ENCODE results near the gene ANTXR1. TPM values are rescaled to one million over a fixed set of nuclear protein-coding genes. Genes with fewer than 3 reads are reported as not detected.

Gene ANTXR1
- 10 to 100 TPM; 83.1 to 89.0 (median 86.2) TPM for polyA plus RNA-seq (ENCODE audit: insufficient read length in 3 of 3)
- long read RNA-seq, donor 1, full-length matches to known transcripts = 3 of 3 reads
- long read RNA-seq, donor 1, partial matches to known transcripts = 0 of 3 reads
- long read RNA-seq, donor 1, other reads (novel, unspliced or antisense) = 0 of 3 reads
- long read RNA-seq, donor 2, full-length matches to known transcripts = 5 of 73 reads
- long read RNA-seq, donor 2, partial matches to known transcripts = 68 of 73 reads
- long read RNA-seq, donor 2, other reads (novel, unspliced or antisense) = 0 of 73 reads
- long read RNA-seq, donor 3, full-length matches to known transcripts = 15 of 223 reads
- long read RNA-seq, donor 3, partial matches to known transcripts = 197 of 223 reads
- long read RNA-seq, donor 3, other reads (novel, unspliced or antisense) = 11 of 223 reads
- long read RNA-seq, donor 4, full-length matches to known transcripts = 6 of 6 reads
- long read RNA-seq, donor 4, partial matches to known transcripts = 0 of 6 reads
- long read RNA-seq, donor 4, other reads (novel, unspliced or antisense) = 0 of 6 reads
- long read RNA-seq, donor 5 = 0 reads
- long read RNA-seq, donor 6, full-length matches to known transcripts = 8 of 8 reads
- long read RNA-seq, donor 6, partial matches to known transcripts = 0 of 8 reads
- long read RNA-seq, donor 6, other reads (novel, unspliced or antisense) = 0 of 8 reads
- long read RNA-seq, donor 7, full-length matches to known transcripts = 7 of 7 reads
- long read RNA-seq, donor 7, partial matches to known transcripts = 0 of 7 reads
- long read RNA-seq, donor 7, other reads (novel, unspliced or antisense) = 0 of 7 reads
- long read RNA-seq, donor 8, full-length matches to known transcripts = 10 of 103 reads
- long read RNA-seq, donor 8, partial matches to known transcripts = 93 of 103 reads
- long read RNA-seq, donor 8, other reads (novel, unspliced or antisense) = 0 of 103 reads
- long read RNA-seq, donor 9, full-length matches to known transcripts = 8 of 8 reads
- long read RNA-seq, donor 9, partial matches to known transcripts = 0 of 8 reads
- long read RNA-seq, donor 9, other reads (novel, unspliced or antisense) = 0 of 8 reads
- long read RNA-seq, donor 10, full-length matches to known transcripts = 2 of 2 reads
- long read RNA-seq, donor 10, partial matches to known transcripts = 0 of 2 reads
- long read RNA-seq, donor 10, other reads (novel, unspliced or antisense) = 0 of 2 reads
- long read RNA-seq, donor 11, full-length matches to known transcripts = 11 of 11 reads
- long read RNA-seq, donor 11, partial matches to known transcripts = 0 of 11 reads
- long read RNA-seq, donor 11, other reads (novel, unspliced or antisense) = 0 of 11 reads
- long read RNA-seq, donor 12, full-length matches to known transcripts = 1 of 1 reads
- long read RNA-seq, donor 12, partial matches to known transcripts = 0 of 1 reads
- long read RNA-seq, donor 12, other reads (novel, unspliced or antisense) = 0 of 1 reads
- long read RNA-seq, donor 13, full-length matches to known transcripts = 8 of 8 reads
- long read RNA-seq, donor 13, partial matches to known transcripts = 0 of 8 reads
- long read RNA-seq, donor 13, other reads (novel, unspliced or antisense) = 0 of 8 reads
- long read RNA-seq, donor 14, full-length matches to known transcripts = 5 of 5 reads
- long read RNA-seq, donor 14, partial matches to known transcripts = 0 of 5 reads
- long read RNA-seq, donor 14, other reads (novel, unspliced or antisense) = 0 of 5 reads
- long read RNA-seq, donor 15, full-length matches to known transcripts = 5 of 5 reads
- long read RNA-seq, donor 15, partial matches to known transcripts = 0 of 5 reads
- long read RNA-seq, donor 15, other reads (novel, unspliced or antisense) = 0 of 5 reads
- long read RNA-seq, donor 16, full-length matches to known transcripts = 28 of 38 reads
- long read RNA-seq, donor 16, partial matches to known transcripts = 10 of 38 reads
- long read RNA-seq, donor 16, other reads (novel, unspliced or antisense) = 0 of 38 reads

DNA sequence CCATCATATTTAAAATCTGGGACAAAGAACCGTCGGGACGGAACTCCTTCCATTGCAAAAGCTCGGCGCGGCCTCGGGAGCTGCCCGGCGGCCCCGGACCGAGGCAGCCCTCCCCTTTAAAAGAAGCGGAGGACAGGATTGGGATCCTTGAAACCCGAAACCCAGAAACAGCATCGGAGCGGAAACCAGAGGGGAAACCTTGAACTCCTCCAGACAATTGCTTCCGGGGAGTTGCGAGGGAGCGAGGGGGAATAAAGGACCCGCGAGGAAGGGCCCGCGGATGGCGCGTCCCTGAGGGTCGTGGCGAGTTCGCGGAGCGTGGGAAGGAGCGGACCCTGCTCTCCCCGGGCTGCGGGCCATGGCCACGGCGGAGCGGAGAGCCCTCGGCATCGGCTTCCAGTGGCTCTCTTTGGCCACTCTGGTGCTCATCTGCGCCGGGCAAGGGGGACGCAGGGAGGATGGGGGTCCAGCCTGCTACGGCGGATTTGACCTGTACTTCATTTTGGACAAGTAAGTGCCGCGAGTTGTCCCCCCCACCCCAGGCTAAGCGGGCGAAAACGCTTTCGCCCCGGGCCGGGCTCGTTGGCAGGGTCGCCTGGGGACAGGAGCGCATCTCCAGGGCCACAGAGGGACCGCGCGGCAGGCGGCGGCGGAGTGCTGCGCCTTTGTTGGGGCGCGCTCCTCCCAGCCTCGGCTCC is at the start of gene ANTXR1:
Gene ANTXR1 (plus strand): TSS at position 38 of the 698 bp plus-strand sequence. CDS start 321 bp downstream, at position 359.
- DNase-seq (ENCODE audit: extremely low read depth in 1 of 11, low read depth in 9 of 11, low spot score in 4 of 11) = peak; percentile 64 to 83 (median 75)

DNA sequence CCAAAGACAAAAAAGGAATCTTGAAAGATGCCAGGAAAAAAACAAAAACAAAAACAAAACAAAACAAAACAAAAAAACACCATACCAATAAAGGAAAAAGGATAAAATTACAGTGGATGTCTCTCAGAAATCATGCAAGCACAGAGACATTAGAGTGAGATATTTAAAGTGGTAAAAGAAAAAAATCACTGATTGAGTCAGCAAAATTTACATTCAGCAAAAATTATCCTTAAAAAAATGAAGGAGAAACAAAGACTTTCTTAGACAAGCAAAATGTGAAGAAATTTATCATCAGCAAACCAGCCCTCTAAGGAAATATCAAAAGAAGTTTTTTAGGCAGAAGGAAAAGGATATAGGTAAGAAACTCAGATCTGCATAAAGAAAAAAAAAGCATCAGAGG is 48.7 kb upstream of the ANTXR1 start:
- no peak for DNase-seq (ENCODE audit: extremely low read depth in 1 of 11, low read depth in 9 of 11, low spot score in 4 of 11)

DNA sequence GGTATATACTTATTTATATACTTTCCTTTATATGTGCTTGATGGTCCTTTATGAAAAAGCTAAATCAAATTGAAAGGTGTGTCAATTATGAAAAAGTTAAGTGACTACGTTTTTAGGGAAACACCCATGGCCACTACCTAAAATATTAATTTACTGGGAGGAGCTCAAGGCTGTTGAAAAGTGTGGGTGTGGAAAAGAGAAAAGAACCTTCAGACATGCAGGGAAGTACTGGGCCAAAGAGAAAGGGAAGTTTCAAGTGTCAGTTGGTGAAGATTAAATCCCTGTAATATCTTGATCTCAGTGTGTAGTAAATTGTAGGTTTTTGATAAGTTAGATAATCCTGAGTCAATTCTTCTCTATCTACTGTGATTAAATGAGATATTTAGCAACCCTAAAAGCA is 44.8 kb upstream of the ANTXR1 start:
- DNase-seq (ENCODE audit: extremely low read depth in 1 of 11, low read depth in 9 of 11, low spot score in 4 of 11) = no peak

- no peak for DNase-seq (ENCODE audit: extremely low read depth in 1 of 11, low read depth in 9 of 11, low spot score in 4 of 11)
Observed at GRCh38 chr2:68969736-68970490, 43.1 kb upstream of the ANTXR1 start.

DNA sequence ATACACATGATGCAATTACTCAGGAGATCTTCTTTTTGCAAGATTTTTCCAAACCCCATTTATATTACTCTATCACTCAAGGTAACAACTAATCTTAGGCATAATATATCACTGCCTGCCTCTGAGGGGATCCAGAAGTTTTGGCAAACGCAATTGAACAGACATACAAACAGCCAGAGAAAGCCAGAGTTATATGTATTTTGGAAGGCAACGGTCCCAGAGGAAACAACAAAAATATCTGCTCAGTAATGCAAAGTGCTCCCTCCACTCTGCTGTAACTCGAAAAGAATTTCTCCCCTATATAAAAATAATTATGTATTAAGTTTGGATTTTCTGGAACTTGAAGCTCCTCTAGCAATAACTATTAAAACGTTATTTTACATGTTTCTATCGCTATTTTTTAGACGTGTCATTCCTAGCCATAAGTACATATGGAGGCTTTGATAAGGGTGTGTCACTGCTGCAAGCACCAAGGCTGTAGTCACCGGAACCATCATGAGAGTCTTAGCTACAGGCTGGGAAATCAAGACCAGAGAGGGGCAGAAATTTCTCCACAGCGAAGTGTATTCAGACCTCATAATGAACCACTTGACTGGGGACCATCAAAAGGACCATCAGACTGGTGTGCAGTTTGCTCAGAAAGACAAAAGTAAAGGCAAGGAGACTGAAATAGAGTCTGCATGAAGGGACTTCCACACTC is 42.3 kb upstream of the ANTXR1 start:
- DNase-seq (ENCODE audit: extremely low read depth in 1 of 11, low read depth in 9 of 11, low spot score in 4 of 11) = peak in 1 of 11 donors; percentile 5

GRCh38 chr2:68971591-68972231 is 41.3 kb upstream of the ANTXR1 start:
- no peak for DNase-seq (ENCODE audit: extremely low read depth in 1 of 11, low read depth in 9 of 11, low spot score in 4 of 11)

- DNase-seq (ENCODE audit: extremely low read depth in 1 of 11, low read depth in 9 of 11, low spot score in 4 of 11) = no peak
Observed at GRCh38 chr2:68974251-68974650, 38.7 kb upstream of the ANTXR1 start, which contains the start of gene GKN1. Gene GKN1 (plus strand): TSS chr2:68974636. CDS start chr2:68974678, 42 bp downstream.

DNA sequence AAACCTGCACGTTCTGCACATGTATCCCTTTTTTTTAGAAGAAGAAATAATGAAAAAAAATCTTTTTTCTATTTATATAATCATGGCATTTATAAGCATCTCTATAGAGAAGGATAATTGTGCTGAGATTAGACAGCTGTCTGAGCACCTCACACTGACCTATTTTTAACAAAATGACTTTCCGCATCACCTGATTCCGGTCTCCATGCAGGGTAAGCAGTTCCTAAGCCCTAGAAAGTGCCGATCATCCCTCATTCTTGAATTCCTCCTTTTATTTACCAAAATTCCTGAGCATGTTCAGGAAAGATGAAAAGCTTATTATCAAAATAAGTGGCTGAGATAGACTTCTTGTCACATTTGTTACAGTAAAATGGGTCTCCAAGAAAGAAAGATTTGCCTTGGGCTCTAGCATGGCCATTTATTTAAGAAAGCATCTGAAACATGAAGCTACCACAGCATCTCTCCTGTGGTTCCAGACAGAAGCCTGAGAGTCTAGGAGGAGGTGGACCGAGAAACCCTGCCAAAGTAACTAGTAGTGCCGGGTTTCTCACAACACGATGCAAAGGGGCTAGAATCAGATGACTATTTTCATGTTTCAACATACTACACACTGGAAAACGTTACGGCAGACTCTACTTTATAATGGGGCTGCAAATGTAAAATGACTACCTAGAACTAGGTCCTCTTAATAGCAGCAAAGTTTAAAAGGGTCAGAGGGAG is 37.9 kb upstream of the ANTXR1 start:
- no peak for DNase-seq (ENCODE audit: extremely low read depth in 1 of 11, low read depth in 9 of 11, low spot score in 4 of 11)

DNA sequence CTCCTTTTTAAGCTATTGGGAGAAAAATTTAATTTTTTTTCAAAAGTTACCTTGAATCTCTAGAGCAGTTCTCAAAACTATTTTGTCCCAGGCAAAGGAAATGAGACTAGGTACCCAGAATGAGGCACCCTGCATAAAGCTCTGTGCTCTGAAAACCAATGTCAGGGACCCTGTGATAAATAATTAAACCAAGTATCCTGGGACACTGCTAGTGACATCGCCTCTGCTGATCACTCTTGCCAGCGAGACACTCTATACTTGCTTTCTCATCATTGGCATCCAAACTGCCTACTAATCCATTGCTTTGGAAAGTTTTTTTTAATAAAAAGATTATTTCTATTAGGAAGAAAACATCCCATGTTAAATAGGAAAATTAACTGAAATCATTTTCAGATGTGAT is 37.1 kb upstream of the ANTXR1 start:
- no peak for DNase-seq (ENCODE audit: extremely low read depth in 1 of 11, low read depth in 9 of 11, low spot score in 4 of 11)

DNA sequence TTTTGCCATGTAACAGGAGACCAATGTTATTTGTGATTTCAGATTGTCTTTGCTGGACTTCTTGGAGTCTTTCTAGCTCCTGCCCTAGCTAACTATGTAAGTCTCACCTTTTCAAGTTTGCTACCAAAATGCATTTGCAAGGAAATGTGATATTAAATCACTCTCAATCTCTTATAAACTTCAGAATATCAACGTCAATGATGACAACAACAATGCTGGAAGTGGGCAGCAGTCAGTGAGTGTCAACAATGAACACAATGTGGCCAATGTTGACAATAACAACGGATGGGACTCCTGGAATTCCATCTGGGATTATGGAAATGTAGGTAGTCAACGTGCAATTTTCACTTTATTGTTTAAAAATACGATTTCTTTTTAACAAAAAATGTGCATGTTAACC is 35.5 kb upstream of the ANTXR1 start:
- no peak for DNase-seq (ENCODE audit: extremely low read depth in 1 of 11, low read depth in 9 of 11, low spot score in 4 of 11)

DNA sequence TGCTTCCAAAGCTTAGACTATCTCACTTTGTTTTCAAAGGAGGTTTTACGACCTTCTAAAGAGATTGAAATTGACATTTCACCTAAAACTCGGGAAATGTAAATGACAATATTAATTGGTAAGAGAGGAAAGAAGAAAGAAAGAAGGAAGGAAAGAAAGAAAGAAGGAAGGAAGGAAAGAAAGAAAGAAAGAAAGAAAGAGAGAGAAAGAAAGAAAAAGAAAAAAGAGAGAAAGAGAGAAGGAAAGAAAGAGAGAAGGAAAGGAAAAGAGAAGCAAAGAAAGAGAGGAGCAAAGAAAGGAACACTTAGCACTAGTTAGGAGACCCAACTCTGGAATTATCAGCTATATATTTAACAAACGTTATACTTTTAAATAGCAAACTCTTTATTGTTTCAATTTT is 34.9 kb upstream of the ANTXR1 start:
- DNase-seq (ENCODE audit: extremely low read depth in 1 of 11, low read depth in 9 of 11, low spot score in 4 of 11) = no peak

DNA sequence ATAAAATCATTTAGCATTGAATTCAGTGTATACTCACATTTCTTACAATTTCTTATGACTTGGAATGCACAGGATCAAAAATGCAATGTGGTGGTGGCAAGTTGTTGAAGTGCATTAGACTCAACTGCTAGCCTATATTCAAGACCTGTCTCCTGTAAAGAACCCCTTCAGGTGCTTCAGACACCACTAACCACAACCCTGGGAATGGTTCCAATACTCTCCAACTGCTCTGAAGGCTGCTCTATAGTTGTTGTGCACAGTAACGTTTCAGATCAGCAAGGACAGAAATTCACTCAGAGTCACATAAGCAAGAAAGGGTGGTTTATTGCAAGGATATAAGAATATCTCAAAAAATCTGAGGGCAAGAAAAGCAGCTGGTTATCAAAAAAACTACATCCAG is 32.0 kb upstream of the ANTXR1 start:
- DNase-seq (ENCODE audit: extremely low read depth in 1 of 11, low read depth in 9 of 11, low spot score in 4 of 11) = no peak

- DNase-seq (ENCODE audit: extremely low read depth in 1 of 11, low read depth in 9 of 11, low spot score in 4 of 11) = no peak
Observed at GRCh38 chr2:68987021-68987503, 25.9 kb upstream of the ANTXR1 start.

- DNase-seq (ENCODE audit: extremely low read depth in 1 of 11, low read depth in 9 of 11, low spot score in 4 of 11) = no peak
Observed at GRCh38 chr2:68989035-68989434, 23.9 kb upstream of the ANTXR1 start.

DNA sequence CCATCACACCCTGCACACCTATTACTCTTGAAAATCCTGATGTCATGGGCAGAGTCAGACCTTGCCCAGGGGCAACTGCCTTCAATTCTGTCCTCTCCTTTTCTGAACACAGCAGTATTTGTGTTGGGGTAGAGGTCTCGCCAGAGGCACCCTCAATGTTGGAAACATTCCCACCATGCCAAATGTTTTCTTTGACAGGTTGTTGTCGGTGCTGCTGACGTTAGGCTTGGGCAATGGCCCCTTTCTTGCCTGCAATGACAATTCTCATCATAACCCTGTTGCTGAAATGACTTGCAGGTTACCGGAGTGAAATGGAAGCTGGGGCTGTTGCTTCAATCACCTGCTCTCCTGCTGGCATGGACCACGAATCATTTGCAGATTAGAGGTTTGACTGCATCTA is 20.6 kb upstream of the ANTXR1 start:
- DNase-seq (ENCODE audit: extremely low read depth in 1 of 11, low read depth in 9 of 11, low spot score in 4 of 11) = no peak
